Measurements from ENCODE around the gene MND1.

MND1 gene

GRCh38 chr4:153346563-153346962, 2.1 kb downstream of the MND1 start:
- DNase-seq = no peak

DNA sequence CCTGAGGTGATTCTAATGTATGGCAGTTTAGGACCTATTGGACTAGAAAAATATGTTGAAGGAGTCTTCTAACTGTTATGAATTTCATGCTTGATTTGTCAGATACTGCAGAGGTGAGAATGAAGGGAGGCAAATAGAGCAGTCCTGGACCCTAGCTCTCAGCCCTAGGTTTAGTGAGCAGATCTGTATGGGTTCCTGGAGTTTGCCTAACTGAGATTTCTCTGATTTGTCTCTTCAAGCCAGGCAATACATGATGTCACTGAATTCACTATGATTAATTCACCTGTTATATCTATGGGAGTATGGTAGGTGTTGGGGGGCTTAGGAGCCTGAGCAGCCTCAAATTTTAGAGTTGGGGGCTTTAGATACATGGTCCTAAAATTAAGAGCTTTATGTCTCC, 2.6 kb downstream of the MND1 start:
- DNase-seq = no peak

- DNase-seq = no peak
Observed at GRCh38 chr4:153348006-153348405, 3.5 kb downstream of the MND1 start.

DNA sequence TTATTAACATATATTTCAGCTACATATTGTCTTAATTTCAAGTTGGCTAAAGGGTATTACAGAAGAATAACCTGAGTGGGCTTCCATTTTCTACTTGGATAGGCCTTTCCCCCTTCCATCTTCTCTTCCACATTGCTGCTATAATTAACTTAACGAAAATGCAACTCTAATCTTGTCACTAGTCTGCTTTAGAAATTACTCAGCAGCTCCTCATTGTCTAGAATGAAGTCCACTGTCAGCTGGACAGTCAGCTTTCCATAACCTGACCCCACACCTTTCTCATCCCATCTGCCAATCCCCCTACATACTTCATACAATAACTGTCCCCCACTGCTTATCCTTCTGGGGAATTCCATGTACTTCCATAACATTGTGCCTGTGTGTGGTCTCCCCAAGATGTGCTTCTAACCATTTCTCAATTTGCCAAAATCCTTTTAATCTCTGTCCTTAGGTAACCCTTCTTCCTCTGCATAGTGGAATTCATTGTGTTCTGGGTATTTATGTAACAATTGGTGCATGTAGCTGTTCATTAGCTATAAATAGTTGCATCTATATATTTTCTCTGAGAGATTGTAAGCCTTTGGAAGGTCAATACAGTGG, 4.8 kb downstream of the MND1 start:
- no peak for DNase-seq

GRCh38 chr4:153362184-153362583, 17.7 kb downstream of the MND1 start:
- no peak for DNase-seq

- no peak for DNase-seq
Observed at GRCh38 chr4:153364061-153364460, 19.6 kb downstream of the MND1 start.

DNA sequence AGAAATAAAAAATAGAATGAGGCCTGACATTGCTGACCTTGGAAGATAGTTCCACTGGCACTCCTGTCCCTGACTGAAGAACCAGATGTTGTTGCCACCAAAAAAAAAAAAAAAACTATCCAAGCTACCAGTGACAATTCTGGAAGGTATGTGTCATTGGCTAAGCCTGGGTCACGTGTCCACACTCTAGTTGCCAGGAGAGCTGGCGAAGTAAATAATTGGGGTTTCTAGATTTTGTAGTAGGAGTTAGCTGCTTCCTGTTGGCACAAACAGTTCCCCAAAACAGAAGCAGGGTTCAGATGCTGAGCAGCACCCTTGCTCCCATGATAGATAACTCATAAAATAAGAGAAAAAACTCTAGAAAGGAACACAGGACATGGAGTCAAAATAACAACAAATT, 20.5 kb downstream of the MND1 start:
- no peak for DNase-seq

- DNase-seq = no peak
Observed at GRCh38 chr4:153366486-153366885, 22.0 kb downstream of the MND1 start.

DNA sequence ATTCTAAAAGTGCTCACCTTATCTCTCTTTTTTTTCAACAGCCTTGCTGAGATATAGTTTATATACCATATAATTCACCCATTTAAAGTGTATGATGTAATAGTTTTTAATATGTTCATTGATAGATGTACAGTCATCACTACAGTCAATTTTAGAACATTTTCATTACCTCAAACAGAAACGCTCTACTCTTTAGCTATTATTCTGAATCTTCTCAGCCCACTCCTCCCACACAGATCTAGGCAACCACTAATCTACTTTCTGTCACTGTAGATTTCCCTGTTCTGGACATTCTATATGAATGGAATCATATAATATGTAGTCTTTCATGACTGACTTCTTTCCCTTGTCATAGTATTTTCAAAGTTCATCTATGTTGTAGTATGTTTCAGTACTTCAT, 22.6 kb downstream of the MND1 start:
- DNase-seq = no peak

- no peak for DNase-seq
Observed at GRCh38 chr4:153369021-153369420, 24.5 kb downstream of the MND1 start.

DNA sequence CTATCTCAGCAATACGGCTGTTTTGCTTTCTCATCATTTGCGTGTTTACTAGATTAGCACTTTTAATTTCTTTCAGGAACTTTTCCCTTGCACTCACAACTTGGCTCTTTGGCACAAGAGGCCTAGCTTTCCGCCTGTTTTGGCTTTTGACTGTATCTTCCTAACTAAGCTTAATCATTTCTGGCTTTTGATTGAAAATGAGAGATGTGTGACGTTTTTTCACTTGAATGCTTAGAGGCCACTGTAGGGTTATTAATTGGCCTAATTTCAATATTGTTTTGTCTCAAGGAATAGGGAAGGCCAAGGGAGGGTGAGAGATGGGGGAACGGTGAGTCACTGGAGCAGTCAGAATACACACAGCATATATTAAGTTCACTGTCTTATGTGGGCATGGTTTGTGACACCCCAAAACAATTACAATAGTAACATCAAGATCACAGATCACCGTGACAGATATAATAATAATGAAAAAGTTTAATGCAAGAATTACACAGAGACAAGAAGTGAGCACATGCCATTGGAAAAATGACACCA, 27.3 kb downstream of the MND1 start:
- DNase-seq = no peak

DNA sequence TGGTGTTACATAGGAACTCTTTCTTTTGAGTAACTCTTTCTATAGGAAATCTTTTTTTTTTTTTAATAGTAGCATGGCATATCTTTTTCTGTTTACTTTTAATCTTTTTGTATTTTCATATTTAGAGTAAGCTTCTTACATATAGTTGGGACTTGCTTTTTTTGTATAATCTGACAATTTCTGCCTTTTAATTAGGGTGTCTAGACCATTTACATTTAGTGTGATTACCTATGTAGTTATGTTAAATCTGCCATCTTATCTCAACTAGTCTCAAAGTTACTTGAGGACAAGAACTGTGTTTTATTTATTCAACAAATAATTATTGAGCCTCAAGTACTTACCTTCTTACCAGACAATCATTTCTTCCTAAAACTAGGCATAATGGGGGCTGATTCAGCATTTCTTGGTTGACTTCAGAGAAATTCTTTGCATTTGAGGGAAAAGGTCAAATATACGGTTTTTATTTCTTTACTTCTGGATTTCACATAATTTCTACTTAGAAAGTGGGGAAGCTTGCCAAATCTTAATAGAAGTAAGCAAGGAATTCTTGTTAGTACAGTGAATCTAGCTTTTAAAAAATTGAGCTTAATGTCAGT, 28.6 kb downstream of the MND1 start:
- no peak for DNase-seq

- no peak for DNase-seq
Observed at GRCh38 chr4:153374442-153374841, 30.0 kb downstream of the MND1 start.

GRCh38 chr4:153375303-153375702, 30.8 kb downstream of the MND1 start:
- no peak for DNase-seq

DNA sequence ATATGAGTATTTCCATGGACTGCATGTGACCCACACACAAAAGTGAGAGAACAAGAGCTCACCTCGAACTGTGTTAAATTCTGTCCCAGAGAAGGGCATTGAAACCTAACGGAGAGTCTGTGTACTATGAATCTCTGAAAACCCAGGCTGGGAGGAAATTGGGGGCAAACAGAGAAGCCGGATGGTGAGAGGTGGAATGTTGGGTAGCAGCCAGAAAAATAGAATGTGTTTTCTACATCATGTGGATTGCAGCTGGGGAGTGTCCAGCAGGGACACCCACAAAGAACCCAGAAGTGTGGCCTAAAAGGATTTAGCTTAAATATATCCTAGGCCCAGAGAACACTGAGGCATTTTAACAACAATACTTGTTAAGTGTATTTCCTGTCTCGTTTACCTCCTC, 38.6 kb downstream of the MND1 start:
- no peak for DNase-seq

DNA sequence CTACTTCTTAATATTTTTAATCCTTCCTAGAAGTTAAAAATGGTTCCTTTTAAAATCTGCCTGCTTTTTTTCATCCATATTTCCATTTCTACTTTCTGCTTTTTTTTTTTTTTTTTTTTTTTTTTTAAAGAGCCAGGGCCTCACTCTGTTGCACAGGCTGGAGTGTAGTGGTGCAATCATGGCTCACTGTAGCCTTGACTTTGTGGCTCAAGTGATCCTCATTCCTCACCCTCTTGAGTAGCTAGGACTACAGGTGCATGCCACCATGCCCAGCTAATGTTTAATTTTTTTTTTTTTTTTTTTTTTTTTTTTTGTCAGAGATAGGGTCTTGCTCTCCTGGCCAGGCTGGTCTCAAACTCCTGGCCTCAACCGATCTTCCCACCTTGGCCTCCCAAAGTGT, 39.7 kb downstream of the MND1 start:
- no peak for DNase-seq

- DNase-seq = no peak
Observed at GRCh38 chr4:153385784-153386183, 41.3 kb downstream of the MND1 start.

DNA sequence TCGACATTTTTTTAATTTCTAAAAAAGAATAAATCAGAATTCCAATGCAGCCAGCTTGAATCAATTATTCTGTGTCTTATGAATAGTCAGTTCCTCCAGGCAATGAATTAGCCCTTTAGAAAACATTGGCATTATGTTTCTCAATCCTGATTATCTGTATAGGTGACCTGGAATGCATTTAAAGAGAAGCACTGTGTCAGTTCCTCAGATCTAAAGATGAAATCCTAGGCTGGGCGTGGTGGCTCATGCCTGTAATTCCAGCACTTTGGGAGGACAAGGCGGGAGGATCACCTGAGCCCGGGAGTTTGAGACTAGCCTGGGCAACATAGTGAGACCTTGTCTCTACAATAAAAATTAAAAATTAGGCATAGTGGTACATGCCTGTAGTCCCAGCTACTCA, 43.5 kb downstream of the MND1 start:
- DNase-seq = no peak

GRCh38 chr4:153393397-153393796, 48.9 kb downstream of the MND1 start:
- DNase-seq = no peak

GRCh38 chr4:153394945-153395344, 50.5 kb downstream of the MND1 start:
- DNase-seq = no peak

- no peak for DNase-seq
Observed at GRCh38 chr4:153398713-153399112, 54.2 kb downstream of the MND1 start.

DNA sequence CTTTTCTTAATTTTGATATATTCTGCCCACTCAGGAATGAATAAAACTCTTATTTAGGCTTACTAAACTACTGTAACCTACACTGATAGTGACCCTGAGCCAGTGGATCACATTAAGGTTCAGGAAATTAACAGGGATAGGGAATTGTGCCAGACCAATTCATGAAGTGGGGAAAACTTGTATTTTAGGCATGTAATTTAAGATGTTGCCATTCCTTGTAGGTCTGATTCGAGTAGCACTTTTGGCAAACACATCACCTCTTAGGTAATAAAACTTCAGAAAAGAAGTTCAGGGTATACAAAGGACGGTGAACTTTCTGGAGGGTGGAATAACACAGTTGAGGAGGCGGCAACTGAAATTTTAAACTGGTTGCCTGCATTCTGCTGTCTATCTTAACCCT, 54.9 kb downstream of the MND1 start:
- DNase-seq = no peak

- no peak for DNase-seq
Observed at GRCh38 chr4:153401501-153401900, 57.0 kb downstream of the MND1 start.

DNA sequence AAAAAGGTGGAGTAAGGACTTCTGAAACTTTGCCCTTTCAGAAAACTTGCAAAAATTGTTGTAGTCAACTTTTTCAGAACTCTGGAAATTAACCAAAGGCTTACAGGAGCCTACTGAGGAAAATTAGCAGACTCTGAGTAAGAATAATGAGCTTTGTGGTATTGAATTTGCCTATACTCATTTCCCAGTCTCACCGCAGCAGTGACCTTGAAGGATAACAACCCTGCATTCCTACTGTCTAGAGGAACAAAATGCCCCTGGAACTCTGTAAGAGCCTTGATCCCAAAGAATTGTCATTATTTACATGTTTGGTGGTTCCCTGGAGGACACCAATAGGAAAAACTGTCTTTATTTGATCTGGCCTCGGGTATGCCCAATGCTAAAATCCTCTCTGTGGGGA, 57.9 kb downstream of the MND1 start:
- no peak for DNase-seq

DNA sequence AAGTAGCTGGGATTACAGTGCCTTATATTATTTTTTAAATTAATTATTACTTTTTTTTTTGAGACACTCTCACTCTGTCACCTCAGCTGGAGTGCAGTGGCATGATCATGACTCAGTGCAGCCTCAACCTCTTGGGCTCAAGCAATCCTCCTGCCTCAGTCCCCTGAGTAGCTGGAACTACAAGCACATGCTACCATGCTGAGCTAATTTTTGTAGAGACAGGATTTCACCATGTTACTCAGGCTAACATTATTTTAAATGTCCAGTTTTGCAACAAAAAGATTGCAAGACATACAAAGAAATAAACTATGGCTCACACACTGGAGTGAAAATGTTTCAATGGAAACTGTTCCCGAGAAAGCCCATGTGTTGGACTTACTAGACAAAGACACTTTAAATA, 59.2 kb downstream of the MND1 start:
- DNase-seq = no peak
